ENCODE data around the gene SYNC.

SYNC gene

DNA sequence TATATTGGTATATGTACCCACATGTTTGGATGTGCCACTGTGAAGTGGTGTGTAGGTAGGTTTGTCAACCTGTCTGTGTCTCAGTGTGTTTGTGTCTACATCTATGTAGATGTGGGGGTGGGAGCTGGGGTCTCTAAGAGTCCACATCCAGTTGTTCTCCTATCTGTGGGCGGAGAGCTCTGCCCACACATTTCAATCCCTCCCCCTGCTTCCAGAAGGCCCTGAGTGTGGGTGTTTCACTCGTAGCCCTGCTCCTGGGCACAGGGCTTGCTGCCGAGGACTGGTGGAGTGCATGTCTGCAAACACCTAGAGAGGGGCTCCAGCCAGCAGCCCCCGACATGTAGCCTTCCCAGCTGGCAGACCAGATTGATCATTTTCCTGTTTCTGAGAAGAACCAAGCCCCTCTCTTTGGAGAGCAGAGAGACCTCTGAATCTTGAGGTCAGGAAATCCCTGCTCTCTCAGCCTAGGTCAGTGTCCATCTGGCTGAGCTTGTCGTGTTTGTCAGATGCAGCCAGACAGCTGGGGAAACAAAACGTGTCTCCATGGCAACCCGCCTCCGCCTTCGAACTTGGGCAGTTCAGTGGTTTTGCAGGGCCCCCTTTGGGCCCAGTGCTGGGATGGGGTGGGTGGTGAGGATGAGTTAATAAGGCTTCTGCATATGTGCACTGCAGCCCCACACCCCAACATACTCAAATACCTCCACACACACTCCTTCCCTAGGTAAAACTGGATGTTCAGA is 31.2 kb upstream of the SYNC start:
- TF ChIP-seq, protein P1, sequence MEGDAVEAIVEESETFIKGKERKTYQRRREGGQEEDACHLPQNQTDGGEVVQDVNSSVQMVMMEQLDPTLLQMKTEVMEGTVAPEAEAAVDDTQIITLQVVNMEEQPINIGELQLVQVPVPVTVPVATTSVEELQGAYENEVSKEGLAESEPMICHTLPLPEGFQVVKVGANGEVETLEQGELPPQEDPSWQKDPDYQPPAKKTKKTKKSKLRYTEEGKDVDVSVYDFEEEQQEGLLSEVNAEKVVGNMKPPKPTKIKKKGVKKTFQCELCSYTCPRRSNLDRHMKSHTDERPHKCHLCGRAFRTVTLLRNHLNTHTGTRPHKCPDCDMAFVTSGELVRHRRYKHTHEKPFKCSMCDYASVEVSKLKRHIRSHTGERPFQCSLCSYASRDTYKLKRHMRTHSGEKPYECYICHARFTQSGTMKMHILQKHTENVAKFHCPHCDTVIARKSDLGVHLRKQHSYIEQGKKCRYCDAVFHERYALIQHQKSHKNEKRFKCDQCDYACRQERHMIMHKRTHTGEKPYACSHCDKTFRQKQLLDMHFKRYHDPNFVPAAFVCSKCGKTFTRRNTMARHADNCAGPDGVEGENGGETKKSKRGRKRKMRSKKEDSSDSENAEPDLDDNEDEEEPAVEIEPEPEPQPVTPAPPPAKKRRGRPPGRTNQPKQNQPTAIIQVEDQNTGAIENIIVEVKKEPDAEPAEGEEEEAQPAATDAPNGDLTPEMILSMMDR (IDR thresholded peaks at IDR 0.05; ENCODE audit: low read depth, low read length, missing control alignments): no peak
- H3K4me3 ChIP-seq (ENCODE audit: low read depth, low read length): no peak overlapping the region
- DNase-seq (ENCODE audit: low read depth): no peak

DNA sequence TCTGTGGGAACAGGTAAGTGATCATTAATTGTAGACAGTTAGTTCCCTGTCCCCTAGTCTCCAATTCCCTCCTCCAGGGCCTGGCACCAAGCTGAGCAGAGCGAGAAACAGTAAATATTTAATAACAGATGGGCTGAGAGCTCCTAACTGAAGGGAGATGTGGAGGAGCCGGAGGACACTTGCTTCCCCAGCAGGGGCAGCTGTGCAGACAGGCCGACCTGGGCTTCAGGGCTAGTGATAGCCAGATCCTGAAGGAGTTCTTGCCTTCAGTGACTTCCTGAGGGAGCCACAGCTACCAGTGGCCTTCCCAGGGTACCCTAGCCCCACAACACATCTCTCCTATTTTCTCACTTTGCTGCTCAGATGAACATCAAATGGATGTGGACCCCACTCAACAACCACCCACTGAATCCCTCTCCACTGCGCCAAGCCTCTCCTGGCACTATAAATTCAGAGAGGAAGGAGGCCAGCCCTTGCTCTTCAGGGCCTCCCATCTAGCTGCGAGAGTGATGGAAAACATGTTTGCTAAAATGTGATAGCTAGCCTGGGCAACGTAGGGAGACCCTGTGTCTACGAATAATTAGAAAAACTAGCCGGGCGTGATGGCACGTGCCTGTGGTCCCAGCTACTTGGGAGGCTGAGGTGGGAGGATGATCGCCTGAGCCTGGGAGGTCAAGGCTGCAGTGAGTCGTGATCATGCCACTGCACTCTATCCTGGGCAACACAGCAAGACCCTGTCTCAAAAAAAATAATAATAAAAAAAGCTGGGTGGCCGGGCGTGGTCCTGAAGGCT is 26.9 kb upstream of the SYNC start:
- TF ChIP-seq, protein P1 (IDR thresholded peaks at IDR 0.05; ENCODE audit: low read depth, low read length, missing control alignments): no peak
- no peak overlapping the region for H3K4me3 ChIP-seq (ENCODE audit: low read depth, low read length)
- no peak for DNase-seq (ENCODE audit: low read depth)

DNA sequence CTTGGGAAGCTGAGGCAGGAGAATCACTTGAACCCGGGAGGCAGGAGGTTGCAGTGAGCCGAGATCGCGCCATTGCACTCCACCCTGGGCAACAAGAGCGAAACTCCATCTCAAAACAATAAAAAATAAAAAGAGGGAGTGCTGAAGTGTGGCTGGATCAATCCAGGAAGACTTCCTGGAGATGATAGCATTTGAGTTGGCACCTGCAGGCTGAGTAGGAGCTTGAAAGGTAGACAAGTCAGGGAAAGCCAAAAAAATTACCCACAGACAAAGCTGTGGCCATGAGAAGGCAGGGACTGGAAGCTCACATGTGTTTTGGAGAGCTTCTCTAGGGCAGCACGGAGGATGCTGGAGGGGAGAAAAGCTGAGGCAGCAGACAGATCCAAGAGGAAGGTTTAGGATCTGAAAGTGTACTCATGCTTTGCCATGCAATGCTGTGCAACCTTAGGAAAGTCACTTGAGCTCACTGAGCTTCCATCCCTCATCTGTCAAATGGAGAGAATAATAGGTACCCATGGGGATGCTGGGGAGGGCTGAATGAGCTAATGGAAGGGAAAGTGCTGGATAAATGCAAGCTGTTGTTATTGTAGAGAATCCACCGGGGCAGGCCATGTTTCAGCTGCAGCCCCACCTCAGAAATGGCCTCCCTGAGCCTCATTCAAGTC is 26.0 kb upstream of the SYNC start:
- TF ChIP-seq, protein P1 (IDR thresholded peaks at IDR 0.05; ENCODE audit: low read depth, low read length, missing control alignments): no peak
- no peak overlapping the region for H3K4me3 ChIP-seq (ENCODE audit: low read depth, low read length)
- DNase-seq (ENCODE audit: low read depth): no peak

DNA sequence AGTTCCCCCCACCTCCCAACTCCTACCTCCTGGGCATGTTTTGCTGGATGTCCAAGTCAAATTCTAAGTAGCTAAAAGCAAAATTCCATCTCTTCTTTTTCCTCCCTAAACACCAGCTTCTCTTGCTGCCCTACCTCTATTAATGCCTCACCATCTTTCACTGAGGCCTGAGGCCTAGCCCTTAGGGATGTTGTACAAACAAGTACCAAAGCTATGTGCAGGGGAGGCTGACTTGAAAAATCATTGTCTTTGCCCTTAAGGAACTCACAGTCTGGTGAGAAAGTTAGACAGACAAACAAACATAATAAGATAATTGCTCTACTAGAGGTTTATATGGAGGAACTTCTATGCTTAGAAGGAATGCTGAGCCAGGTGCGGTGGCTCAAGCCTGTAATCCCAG is 25.3 kb upstream of the SYNC start:
- TF ChIP-seq, protein P1 (IDR thresholded peaks at IDR 0.05; ENCODE audit: low read depth, low read length, missing control alignments): no peak
- H3K4me3 ChIP-seq (ENCODE audit: low read depth, low read length): no peak overlapping the region
- DNase-seq (ENCODE audit: low read depth): no peak

DNA sequence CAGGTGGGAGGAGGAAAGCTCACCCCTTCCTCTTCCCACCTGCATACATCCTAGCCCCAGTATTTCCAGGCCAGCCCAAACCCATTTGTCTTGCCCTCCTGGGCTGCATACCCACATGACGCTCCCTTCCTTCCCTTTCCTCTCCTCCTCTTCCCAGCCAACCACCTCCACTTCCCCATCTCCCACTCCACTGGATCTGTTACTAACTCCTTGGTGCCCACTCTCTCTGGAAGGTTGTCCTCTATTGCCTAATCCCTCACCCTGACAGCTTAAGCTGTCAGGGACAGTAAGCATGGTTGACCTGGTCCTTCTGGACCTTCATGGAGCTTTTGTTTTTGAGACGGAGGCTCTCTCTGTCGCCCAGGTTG is 23.0 kb upstream of the SYNC start:
- DNase-seq (ENCODE audit: low read depth): no peak
- TF ChIP-seq, protein P1 (IDR thresholded peaks at IDR 0.05; ENCODE audit: low read depth, low read length, missing control alignments): no peak

DNA sequence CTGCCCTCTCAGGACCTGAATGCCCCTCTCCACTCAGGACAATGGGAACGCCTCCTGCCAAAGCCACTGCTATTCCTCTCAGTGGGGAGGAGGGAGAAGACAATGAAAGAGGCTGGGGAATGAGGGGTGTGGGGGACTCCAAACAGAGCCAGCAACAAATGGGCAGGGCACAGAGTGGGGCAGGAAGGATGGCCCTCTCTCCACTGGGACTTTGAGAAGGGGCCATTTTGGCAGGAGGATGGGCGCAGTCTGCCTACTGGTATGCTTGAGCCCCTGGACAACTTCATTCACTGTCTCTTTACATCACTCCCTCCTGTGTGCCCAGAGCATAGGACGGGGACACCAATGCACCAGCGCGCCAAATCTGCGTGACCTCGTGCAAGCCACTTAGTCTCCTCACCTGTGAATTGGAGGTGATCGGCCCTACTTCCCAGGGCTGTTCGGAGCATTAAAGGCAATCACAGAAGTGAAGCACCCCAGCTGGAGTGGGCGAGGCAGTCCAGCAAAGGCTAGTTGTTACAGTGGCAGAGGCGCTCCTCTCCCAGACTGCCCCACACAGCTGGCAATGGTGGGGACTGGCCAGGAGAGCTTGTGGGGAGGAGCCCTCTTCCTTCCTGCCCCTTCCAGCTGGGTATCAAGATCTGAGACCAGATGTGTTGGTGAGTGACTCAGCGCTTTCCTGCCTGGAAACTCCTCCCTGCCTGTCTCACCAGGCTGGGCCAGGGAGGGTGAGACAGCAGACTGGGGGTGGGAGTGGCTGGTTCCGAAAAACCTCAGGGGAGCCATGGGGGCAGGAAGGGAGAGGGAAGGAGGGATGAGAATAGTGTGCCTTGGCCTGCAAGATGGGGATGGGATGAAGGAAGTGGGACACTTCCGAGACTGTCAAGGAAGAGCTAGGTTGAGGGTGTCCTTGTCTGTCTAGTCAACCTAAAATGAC is 22.4 kb upstream of the SYNC start:
- DNase-seq (ENCODE audit: low read depth): no peak
- H3K4me3 ChIP-seq (ENCODE audit: low read depth, low read length): no peak overlapping the region
- TF ChIP-seq, protein P1 (IDR thresholded peaks at IDR 0.05; ENCODE audit: low read depth, low read length, missing control alignments): no peak

More for the DNA sequence above, 23.0 kb upstream of the SYNC start:
- H3K4me3 ChIP-seq (ENCODE audit: low read depth, low read length): no peak overlapping the region
